ENCODE measurements around the gene PHLDB2. TPM values are rescaled to one million over a fixed set of nuclear protein-coding genes. Genes with fewer than 3 reads are reported as not detected.
A peak's percentile ranks its signal among the peaks of the same experiment; 100 is the strongest.

Gene PHLDB2
- total and polyA plus RNA-seq, 2 of the 4 experiments (the other 2 are of a cell fraction) = 10.6 to 28.7 TPM

DNA sequence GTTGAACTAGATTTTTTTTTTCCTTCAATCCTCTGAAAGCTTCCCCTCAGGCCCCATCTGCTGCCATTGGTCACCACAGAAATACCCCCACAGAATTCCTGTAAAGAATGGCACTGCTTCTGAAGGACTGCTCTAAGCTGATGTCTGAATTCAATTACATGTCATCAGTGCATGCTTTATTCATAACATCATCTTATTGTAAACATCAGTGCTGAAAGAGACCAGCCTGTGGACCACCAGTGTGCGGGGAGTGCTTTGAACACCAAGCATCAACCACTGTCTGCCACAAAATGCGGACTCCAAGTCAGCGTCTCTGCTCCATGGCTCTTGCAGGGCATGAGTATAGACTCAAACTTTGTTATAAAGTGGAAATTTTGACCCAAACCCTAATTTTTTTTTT is 11.6 kb downstream of the PHLDB2 start:
- WGBS, 2 experiments (ENCODE audit: extremely low coverage in 2 of 2, insufficient read length in 1 of 2) = no CpG with 5 or more reads among the region's 3 CpGs
- Histone ChIP-seq H2AK5ac (ENCODE audit: low read depth, low read length) (no peak overlapping the region), H3K4me2 (ENCODE audit: low read depth, low read length) (no peak overlapping the region), H4K20me1 (ENCODE audit: insufficient read depth, low read length) (no peaks in the 10 kb centered on the region), H3K9me1 (ENCODE audit: insufficient read depth, low read length) (peaks cover 3% of the 10 kb centered on the region; the same call in 1 of the 2 replicates), H3K9ac (ENCODE audit: low read depth, low read length) (no peak overlapping the region), H3K9me3 (ENCODE audit: control insufficient read depth, insufficient read depth, low read length) (no peaks in the 10 kb centered on the region), H3K14ac (replicated peaks; ENCODE audit: low read depth, low read length) (no peak overlapping the region), H3K4me3 (ENCODE audit: insufficient read depth, low read depth, low read length) (no peak overlapping the region), H3K27me3 (ENCODE audit: control insufficient read depth, insufficient read depth, low read length) (no peaks in the 10 kb centered on the region), H4K8ac (ENCODE audit: low read depth in 2 of 2, low read length in 2 of 2) (no peak overlapping the region), H4K91ac (ENCODE audit: insufficient read depth, low read depth, low read length) (no peak overlapping the region), H3K23ac (ENCODE audit: low read depth, low read length) (no peak overlapping the region), H3K27ac (ENCODE audit: insufficient read depth, low read length) (no peak overlapping the region), H2BK5ac (ENCODE audit: low read depth, low read length, poor library complexity, severe bottlenecking) (no peak overlapping the region), H2BK120ac (ENCODE audit: low read depth, low read length) (no peak overlapping the region), H3K4ac (ENCODE audit: low read depth, low read length) (no peak overlapping the region), H2AK9ac (replicated peaks; ENCODE audit: low read depth, low read length, poor library complexity) (no peak overlapping the region), H2BK15ac (ENCODE audit: low read depth, low read length) (no peak overlapping the region), H2AFZ (replicated peaks; ENCODE audit: low read length, poor library complexity) (no peak overlapping the region), H3K36me3 (ENCODE audit: control insufficient read depth, insufficient read depth, low read length) (peaks cover 1% of the 10 kb centered on the region; the same call in 1 of the 2 replicates), H3K79me1 (ENCODE audit: low read depth in 1 of 2, low read length in 2 of 2) (peaks cover 9 to 21% of the 10 kb centered on the region in 2 experiments), H4K5ac (ENCODE audit: low read depth, low read length) (no peak overlapping the region), H2BK20ac (ENCODE audit: low read depth, low read length) (no peak overlapping the region), H3K18ac (ENCODE audit: low read depth, low read length) (no peak overlapping the region), H3K56ac (ENCODE audit: extremely low read depth, insufficient read depth, low read length) (no peak overlapping the region), H3K4me1 (ENCODE audit: control insufficient read depth, insufficient read depth, low read length) (peaks cover 9% of the 10 kb centered on the region)
- ChIA-PET POLR2A (ENCODE audit: unreplicated experiment) (no interaction called here), CTCF (interaction anchor here (1.2 kb wide), 2 partner anchors 10 to 25 kb away, joined by 3 to 4 read pairs; no protein-coding TSS in a partner anchor)
- TF ChIP-seq RFX5 (IDR thresholded peaks at IDR 0.05; ENCODE audit: low read depth, low read length) (no peak), SMC3 (IDR thresholded peaks at IDR 0.05; ENCODE audit: low read depth, low read length) (no peak), CHD1 (IDR thresholded peaks at IDR 0.05; ENCODE audit: low read depth, low read length) (no peak), MAZ (IDR thresholded peaks at IDR 0.05; ENCODE audit: borderline replicate concordance, low read depth, low read length) (no peak), NFE2L2 (IDR thresholded peaks at IDR 0.05; ENCODE audit: low read depth, low read length) (no peak)
- ATAC-seq (ENCODE audit: low read depth) (no peak), DNase-seq (peak; percentile 22)
- no TSS peak for BruUV-seq (replicated peaks)
- dilution Hi-C loops (cut with HindIII; ENCODE audit: low sequenced_read_pairs, unreplicated experiment) (no loop called here), in situ Hi-C loops (cut with MboI; ENCODE audit: low sequenced_read_pairs) (loop anchor here (25.0 kb wide), 1 partner anchor 283 kb away; the partner anchor contains the start of gene ZBED2), intact Hi-C loops (cut with micrococcal nuclease) (no loop called here)

Data from IMR-90 (cell line).